Activated CD8-positive, alpha-beta T cell treated with anti-CD3 and anti-CD28 coated beads for 36 hours (primary cell): ENCODE measurements around the gene PDZRN4. TPM values are rescaled to one million over a fixed set of nuclear protein-coding genes. Genes with fewer than 3 reads are reported as not detected.

Source experiments
- ATAC-seq: fragments of 200-7000 bp; cut with Tn5 transposase; one replicate; pipeline ENCODE4 v1.10.0; 2021; ENCODE audit warnings: mild to moderate bottlenecking, moderate library complexity
- CTCF ChIA-PET: fragments of 350-600 bp; sonication (Branson Sonifier 250); formaldehyde crosslinking; loops from one replicate; lab custom pipeline; 2021; ENCODE audit warnings: antibody characterized with exemption; lab: Charles Lee
- POLR2A ChIA-PET: fragments of 350-600 bp; sonication (Branson Sonifier 250); formaldehyde crosslinking; loops from one replicate; lab custom pipeline; 2021; ENCODE audit warnings: antibody characterized with exemption; lab: Charles Lee
- DNase-seq: peaks from one replicate; pipeline ENCODE4 v3.0.0-alpha.2; 2020
- H3K27ac Mint-ChIP-seq: one replicate; pipeline ENCODE4 v1.8.0; 2021; ENCODE audit warnings: mild to moderate bottlenecking, mixed read lengths
- H3K27me3 Mint-ChIP-seq: one replicate; pipeline ENCODE4 v1.8.0; 2021; ENCODE audit warnings: mixed read lengths
- H3K36me3 Mint-ChIP-seq: one replicate; pipeline ENCODE4 v1.8.0; 2021; ENCODE audit warnings: low read depth, mixed read lengths
- H3K4me1 Mint-ChIP-seq: one replicate; pipeline ENCODE4 v1.8.0; 2021; ENCODE audit warnings: low read depth, mixed read lengths
- H3K4me3 Mint-ChIP-seq: one replicate; pipeline ENCODE4 v1.8.0; 2021; ENCODE audit warnings: mild to moderate bottlenecking, moderate library complexity, mixed read lengths
- H3K9me3 Mint-ChIP-seq: one replicate; pipeline ENCODE4 v1.8.0; 2021; ENCODE audit warnings: mixed read lengths
- intact Hi-C: fragments of 100-400 bp; cut with micrococcal nuclease; formaldehyde crosslinking; loops from one replicate; pipeline ENCODE4 v1.10.0; 2022
- total RNA-seq, 2 experiments: library from RNA; stranded (reverse); gene quantifications; one replicate each; pipeline ENCODE4 v1.2.3, GENCODE V29; 2021
- TF ChIP-seq, protein P1 (sequence below): fragments of 200-600 bp; IDR thresholded peaks from one replicate; pipeline ENCODE4 v1.8.0; 2022; ENCODE audit warnings: antibody characterized with exemption, mild to moderate bottlenecking

Gene PDZRN4
- total RNA-seq, 2 experiments from 2014 or later: not detected

DNA sequence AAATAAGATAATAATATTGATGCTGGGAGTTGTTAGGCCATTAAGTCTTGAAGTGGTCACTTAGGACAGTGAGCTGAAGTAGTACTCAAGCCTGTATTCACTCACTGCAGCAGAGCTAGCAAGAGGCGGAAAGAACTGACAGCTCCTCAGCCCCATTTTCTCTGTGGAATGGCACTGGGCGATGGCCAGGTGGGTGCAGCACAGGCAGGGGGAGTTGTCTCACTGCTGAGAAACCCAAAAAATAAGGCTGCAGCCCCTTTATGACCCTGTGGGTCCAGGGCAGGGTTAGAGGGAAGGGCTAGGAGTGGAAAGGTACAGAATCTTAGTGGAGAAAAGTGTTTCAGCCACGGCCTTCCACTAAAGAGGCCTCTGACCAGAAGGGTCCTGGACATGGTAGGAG, 35.5 kb downstream of the PDZRN4 start:
- no peaks in the 10 kb centered on the region for H3K36me3 Mint-ChIP-seq
- H3K27me3 Mint-ChIP-seq: no peaks in the 10 kb centered on the region
- H3K9me3 Mint-ChIP-seq: no peaks in the 10 kb centered on the region
- intact Hi-C loops: no loop called here
- CTCF ChIA-PET: no interaction called here
- POLR2A ChIA-PET: no interaction called here
- no peak overlapping the region for H3K4me3 Mint-ChIP-seq
- ATAC-seq (no peak), DNase-seq (no peak)
- H3K4me1 Mint-ChIP-seq: no peaks in the 10 kb centered on the region
- TF ChIP-seq, protein P1, sequence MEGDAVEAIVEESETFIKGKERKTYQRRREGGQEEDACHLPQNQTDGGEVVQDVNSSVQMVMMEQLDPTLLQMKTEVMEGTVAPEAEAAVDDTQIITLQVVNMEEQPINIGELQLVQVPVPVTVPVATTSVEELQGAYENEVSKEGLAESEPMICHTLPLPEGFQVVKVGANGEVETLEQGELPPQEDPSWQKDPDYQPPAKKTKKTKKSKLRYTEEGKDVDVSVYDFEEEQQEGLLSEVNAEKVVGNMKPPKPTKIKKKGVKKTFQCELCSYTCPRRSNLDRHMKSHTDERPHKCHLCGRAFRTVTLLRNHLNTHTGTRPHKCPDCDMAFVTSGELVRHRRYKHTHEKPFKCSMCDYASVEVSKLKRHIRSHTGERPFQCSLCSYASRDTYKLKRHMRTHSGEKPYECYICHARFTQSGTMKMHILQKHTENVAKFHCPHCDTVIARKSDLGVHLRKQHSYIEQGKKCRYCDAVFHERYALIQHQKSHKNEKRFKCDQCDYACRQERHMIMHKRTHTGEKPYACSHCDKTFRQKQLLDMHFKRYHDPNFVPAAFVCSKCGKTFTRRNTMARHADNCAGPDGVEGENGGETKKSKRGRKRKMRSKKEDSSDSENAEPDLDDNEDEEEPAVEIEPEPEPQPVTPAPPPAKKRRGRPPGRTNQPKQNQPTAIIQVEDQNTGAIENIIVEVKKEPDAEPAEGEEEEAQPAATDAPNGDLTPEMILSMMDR: no peak
- H3K27ac Mint-ChIP-seq: no peak overlapping the region

DNA sequence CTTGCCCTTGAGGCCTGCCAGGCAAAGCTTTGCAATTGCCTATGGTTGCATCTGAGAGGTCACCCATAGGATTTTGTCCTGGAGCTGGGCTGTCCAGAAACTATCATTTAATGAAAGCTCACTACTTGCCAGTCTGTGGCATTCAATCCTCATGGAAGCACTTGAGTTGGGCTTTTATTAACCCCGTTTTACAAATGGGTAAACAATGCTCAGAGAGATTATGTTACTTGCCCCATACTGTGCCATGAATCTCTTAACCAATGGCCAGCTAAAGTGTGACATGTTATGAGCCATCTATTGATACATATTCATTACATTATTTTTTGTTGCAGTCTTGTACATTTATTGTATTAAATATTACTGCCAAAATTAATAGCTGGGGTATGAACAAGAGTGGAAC, 35.9 kb downstream of the PDZRN4 start:
- POLR2A ChIA-PET: no interaction called here
- ATAC-seq (no peak), DNase-seq (no peak)
- Mint-ChIP-seq H3K9me3 (no peaks in the 10 kb centered on the region), H3K27me3 (no peaks in the 10 kb centered on the region), H3K27ac (no peak overlapping the region), H3K4me1 (no peaks in the 10 kb centered on the region), H3K4me3 (no peak overlapping the region), H3K36me3 (no peaks in the 10 kb centered on the region)
- TF ChIP-seq, protein P1: no peak
- CTCF ChIA-PET: no interaction called here
- intact Hi-C loops: no loop called here

DNA sequence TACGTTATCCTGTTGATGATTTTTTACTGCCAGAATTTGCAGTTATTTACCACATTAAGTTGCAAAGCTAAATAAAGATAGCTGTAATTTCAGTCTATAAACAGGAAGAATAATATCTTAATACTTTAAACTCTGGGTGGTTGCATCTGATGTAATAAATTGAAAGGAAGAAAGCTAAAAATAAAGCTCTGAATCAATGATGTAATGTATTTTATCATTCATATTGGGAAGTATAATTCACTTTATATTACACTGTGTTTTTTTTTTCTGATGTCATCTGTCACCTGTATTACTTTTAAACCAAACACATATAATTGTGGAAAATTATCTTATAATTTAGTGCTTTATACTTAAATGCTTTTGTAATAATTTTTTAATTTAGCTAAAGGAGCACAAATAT, 37.1 kb downstream of the PDZRN4 start:
- Mint-ChIP-seq H3K27ac (no peak overlapping the region), H3K9me3 (no peaks in the 10 kb centered on the region), H3K27me3 (no peaks in the 10 kb centered on the region), H3K4me1 (no peaks in the 10 kb centered on the region), H3K4me3 (no peak overlapping the region), H3K36me3 (no peaks in the 10 kb centered on the region)
- CTCF ChIA-PET: no interaction called here
- TF ChIP-seq, protein P1: no peak
- intact Hi-C loops: no loop called here
- DNase-seq (no peak), ATAC-seq (no peak)
- POLR2A ChIA-PET: no interaction called here

DNA sequence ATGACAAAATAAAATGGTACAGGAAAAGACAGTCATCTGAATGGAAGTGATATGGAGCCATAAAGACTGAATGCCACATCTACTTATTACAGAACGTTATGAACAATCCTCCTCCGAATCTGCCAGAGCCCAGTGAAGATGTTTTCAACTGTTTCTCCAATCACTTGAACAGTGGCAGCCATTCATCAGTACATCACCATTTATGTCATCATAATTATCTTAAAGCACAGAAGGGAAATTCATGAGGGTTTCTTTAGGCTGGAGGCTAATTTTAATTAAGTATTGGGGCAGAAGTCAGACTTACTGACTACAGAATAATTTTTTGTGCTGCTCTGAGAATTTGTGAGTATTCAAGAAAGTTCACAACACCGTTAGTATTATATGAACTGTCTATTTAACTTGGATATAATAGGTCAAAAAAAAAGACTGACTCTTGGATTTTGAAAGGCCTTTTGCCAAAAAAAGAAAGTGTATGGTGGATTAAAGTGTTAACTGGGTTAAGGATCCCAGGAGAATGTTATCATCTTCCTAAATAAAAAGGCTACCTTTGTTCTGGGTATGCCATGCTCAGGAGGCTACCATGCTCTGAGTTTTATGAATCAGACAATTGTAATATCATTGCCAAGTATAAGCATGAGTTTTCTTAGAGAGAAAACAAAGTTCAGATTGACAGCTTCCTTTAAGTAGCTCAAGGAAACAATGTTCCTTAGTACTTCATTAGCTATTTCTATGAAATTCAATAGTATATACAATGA, 40.1 kb downstream of the PDZRN4 start:
- no peaks in the 10 kb centered on the region for H3K27me3 Mint-ChIP-seq
- H3K9me3 Mint-ChIP-seq: no peaks in the 10 kb centered on the region
- ChIA-PET POLR2A (no interaction called here), CTCF (no interaction called here)
- intact Hi-C loops: no loop called here
- H3K36me3 Mint-ChIP-seq: no peaks in the 10 kb centered on the region
- H3K4me1 Mint-ChIP-seq: no peaks in the 10 kb centered on the region
- H3K27ac Mint-ChIP-seq: no peak overlapping the region
- H3K4me3 Mint-ChIP-seq: no peak overlapping the region
- ATAC-seq: no peak
- no peak for DNase-seq
- TF ChIP-seq, protein P1: no peak

DNA sequence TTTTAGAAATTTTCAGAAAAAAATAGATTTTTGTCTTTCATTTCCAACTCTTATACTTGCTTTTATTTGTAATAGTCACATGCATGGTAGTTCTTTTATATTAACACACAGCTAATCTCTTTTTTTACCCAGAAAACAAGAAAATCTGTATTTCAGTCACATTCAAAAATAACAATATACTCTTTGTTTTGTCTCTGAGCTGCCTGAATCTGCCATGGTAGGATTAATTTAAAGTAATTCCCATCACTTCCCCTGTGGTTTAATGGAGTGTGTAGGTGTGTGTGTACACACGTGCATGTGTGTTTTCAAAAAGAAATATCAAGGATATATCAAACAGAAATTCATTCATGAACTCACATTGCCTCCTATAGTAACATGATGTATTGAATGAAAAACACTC, 42.6 kb downstream of the PDZRN4 start:
- Mint-ChIP-seq H3K4me1 (no peaks in the 10 kb centered on the region), H3K4me3 (no peak overlapping the region), H3K9me3 (no peaks in the 10 kb centered on the region), H3K36me3 (no peaks in the 10 kb centered on the region), H3K27me3 (no peaks in the 10 kb centered on the region), H3K27ac (no peak overlapping the region)
- ChIA-PET CTCF (no interaction called here), POLR2A (no interaction called here)
- ATAC-seq: no peak
- TF ChIP-seq, protein P1: no peak
- intact Hi-C loops: no loop called here
- no peak for DNase-seq
